Ectodermal cell (in vitro differentiated cells): Measurements from ENCODE around the gene MRPS10.
"Not testable (repeated sequence)": the region's sequence is repeated elsewhere in the genome, so short reads cannot be mapped to it uniquely, and the experiment has no call there.

Source experiments
- H3K27ac ChIP-seq: 2 replicates; pipeline ENCODE4 v1.7.0; 2013; ENCODE audit warnings: mild to moderate bottlenecking, low read depth, low read length; ENCODE audit not compliant: insufficient read depth, poor library complexity, severe bottlenecking
- H3K27me3 ChIP-seq: 2 replicates; pipeline ENCODE4 v1.7.0; 2013; ENCODE audit warnings: mild to moderate bottlenecking, low read length; ENCODE audit not compliant: insufficient read depth, control insufficient read depth, poor library complexity, severe bottlenecking
- H3K36me3 ChIP-seq: one replicate; pipeline ENCODE4 v1.7.0; 2013; ENCODE audit warnings: low read length; ENCODE audit not compliant: control insufficient read depth, insufficient read depth
- H3K4me1 ChIP-seq: one replicate; pipeline ENCODE4 v1.7.0; 2013; ENCODE audit warnings: low read length; ENCODE audit not compliant: control insufficient read depth, insufficient read depth
- H3K4me3 ChIP-seq: 2 replicates; pipeline ENCODE4 v1.7.0; 2013; ENCODE audit warnings: low read depth, low read length, control low read depth; ENCODE audit not compliant: insufficient read depth
- H3K9me3 ChIP-seq: 2 replicates; pipeline ENCODE4 v1.7.0; 2013; ENCODE audit warnings: mild to moderate bottlenecking, low read length, moderate library complexity; ENCODE audit not compliant: control insufficient read depth
- WGBS, 2 experiments: methylation state at CpG; one replicate each; pipeline ENCODE4 v1.1.7; 2013; ENCODE audit warnings: missing lambda C conversion rate in 2 of 2; 5-methylcytosine and 5-hydroxymethylcytosine counted together

Gene MRPS10

GRCh38 chr6:42216495-42216894, 1.2 kb downstream of the MRPS10 start:
- H3K4me1 ChIP-seq, H3K27ac ChIP-seq, H3K36me3 ChIP-seq, H3K4me3 ChIP-seq, H3K27me3 ChIP-seq, H3K9me3 ChIP-seq: not testable (repeated sequence)
- 92 to 93% methylated on average over 18 of the region's 18 CpGs for WGBS, 2 experiments

- 89 to 94% methylated on average over 1 to 3 of the region's 3 CpGs for WGBS, 2 experiments
- Histone ChIP-seq H3K27me3 (no peaks in the 10 kb centered on the region), H3K4me1 (no peaks in the 10 kb centered on the region), H3K4me3 (no peak overlapping the region), H3K27ac (no peak overlapping the region), H3K36me3 (peaks cover 30% of the 10 kb centered on the region), H3K9me3 (no peaks in the 10 kb centered on the region)
Measured at GRCh38 chr6:42212442-42212841, 5.2 kb downstream of the MRPS10 start.

- WGBS, 2 experiments, result 94 to 96% methylated on average over 6 of the region's 6 CpGs
- Histone ChIP-seq H3K9me3 (no peaks in the 10 kb centered on the region), H3K36me3 (peaks cover 30% of the 10 kb centered on the region), H3K27ac (no peak overlapping the region), H3K4me1 (no peaks in the 10 kb centered on the region), H3K27me3 (no peaks in the 10 kb centered on the region), H3K4me3 (no peak overlapping the region)
Measured at GRCh38 chr6:42211726-42212125, 5.9 kb downstream of the MRPS10 start.

- no CpG with 5 or more reads among the region's 1 CpG for WGBS, 2 experiments
Measured at GRCh38 chr6:42210551-42210950, 7.1 kb downstream of the MRPS10 start.

GRCh38 chr6:42207559-42207958, 10.1 kb downstream of the MRPS10 start:
- 88 to 90% methylated on average over 2 of the region's 2 CpGs for WGBS, 2 experiments
- H3K4me3 ChIP-seq, H3K4me1 ChIP-seq, H3K27ac ChIP-seq, H3K9me3 ChIP-seq, H3K27me3 ChIP-seq: not testable (repeated sequence)
- peaks cover 22% of the 10 kb centered on the region for H3K36me3 ChIP-seq

More at GRCh38 chr6:42210551-42210950, 7.1 kb downstream of the MRPS10 start:
- H3K4me3 ChIP-seq, result no peak overlapping the region
- no peaks in the 10 kb centered on the region for H3K4me1 ChIP-seq
- H3K9me3 ChIP-seq, result no peaks in the 10 kb centered on the region
- H3K27me3 ChIP-seq, result no peaks in the 10 kb centered on the region
- peaks cover 30% of the 10 kb centered on the region for H3K36me3 ChIP-seq
- H3K27ac ChIP-seq, result no peak overlapping the region

GRCh38 chr6:42204768-42205282, 12.8 kb downstream of the MRPS10 start:
- Histone ChIP-seq H3K27ac (no peak overlapping the region), H3K4me1 (no peaks in the 10 kb centered on the region), H3K4me3 (no peak overlapping the region), H3K9me3 (no peaks in the 10 kb centered on the region), H3K36me3 (peaks cover 10% of the 10 kb centered on the region), H3K27me3 (no peaks in the 10 kb centered on the region)
- 93 to 94% methylated on average over 4 of the region's 4 CpGs for WGBS, 2 experiments

GRCh38 chr6:42203183-42203582, 14.5 kb downstream of the MRPS10 start:
- 93 to 95% methylated on average over 3 of the region's 3 CpGs for WGBS, 2 experiments
- no peaks in the 10 kb centered on the region for H3K27me3 ChIP-seq
- no peak overlapping the region for H3K27ac ChIP-seq
- no peak overlapping the region for H3K4me3 ChIP-seq
- no peaks in the 10 kb centered on the region for H3K4me1 ChIP-seq
- no peaks in the 10 kb centered on the region for H3K9me3 ChIP-seq
- H3K36me3 ChIP-seq, result no peaks in the 10 kb centered on the region

- H3K4me1 ChIP-seq, H3K4me3 ChIP-seq, H3K36me3 ChIP-seq, H3K27me3 ChIP-seq, H3K9me3 ChIP-seq: not testable (repeated sequence)
- peak overlapping the region; percentile 36 for H3K27ac ChIP-seq
- WGBS, 2 experiments, result 88 to 92% methylated on average over 11 to 12 of the region's 13 CpGs
Measured at GRCh38 chr6:42202131-42202915, 15.3 kb downstream of the MRPS10 start.

DNA sequence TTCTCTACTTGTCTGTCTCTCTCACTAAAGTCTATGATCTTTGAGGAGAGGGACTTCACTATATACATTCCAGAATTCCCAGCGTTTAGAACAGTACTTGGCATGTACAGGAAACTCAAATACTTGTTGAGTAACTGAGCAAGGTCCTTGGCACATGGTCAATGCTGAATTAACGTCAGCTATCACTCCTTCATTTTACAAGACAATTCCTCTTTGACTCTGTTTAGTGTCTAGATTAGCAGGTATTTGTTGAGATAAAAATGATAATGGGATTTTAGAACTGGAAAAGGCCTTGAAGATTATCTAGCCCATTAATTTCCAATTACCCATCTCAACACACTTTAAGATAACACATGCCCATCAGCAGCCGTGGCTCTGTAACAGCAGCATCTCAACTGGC, 16.3 kb downstream of the MRPS10 start:
- Histone ChIP-seq H3K27ac (no peak overlapping the region), H3K9me3 (no peaks in the 10 kb centered on the region), H3K27me3 (no peaks in the 10 kb centered on the region), H3K4me1 (no peaks in the 10 kb centered on the region), H3K36me3 (no peaks in the 10 kb centered on the region), H3K4me3 (no peak overlapping the region)
- WGBS, 2 experiments, result 92 to 94% methylated on average over 2 to 3 of the region's 3 CpGs

DNA sequence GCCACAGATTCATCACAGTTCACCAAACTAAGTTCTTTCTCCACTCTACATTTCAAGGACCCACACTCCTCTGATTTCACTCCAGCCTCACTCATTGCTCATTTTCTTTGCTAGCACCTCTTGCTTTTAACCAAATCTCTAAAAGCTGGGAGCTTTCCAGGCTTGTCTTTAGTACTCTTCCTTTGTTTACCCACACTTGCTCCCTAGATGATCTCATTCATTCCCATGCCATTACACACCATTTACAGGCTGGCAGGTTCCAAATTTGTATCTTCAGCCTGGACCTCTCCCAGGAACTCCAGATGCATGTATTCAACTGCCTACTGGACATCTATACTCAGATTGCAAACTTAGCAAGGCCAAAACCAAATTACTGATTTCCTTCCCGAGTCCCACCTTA, 17.6 kb downstream of the MRPS10 start:
- H3K27me3 ChIP-seq, result no peaks in the 10 kb centered on the region
- H3K27ac ChIP-seq, result no peak overlapping the region
- H3K4me1 ChIP-seq, result no peaks in the 10 kb centered on the region
- H3K4me3 ChIP-seq, result no peak overlapping the region
- no peaks in the 10 kb centered on the region for H3K36me3 ChIP-seq
- H3K9me3 ChIP-seq, result no peaks in the 10 kb centered on the region
- 97 to 98% methylated on average over 1 of the region's 1 CpG for WGBS, 2 experiments
